NCI-H524 treated with DMSO at 0.1 percent for 48 hours (cell line): ENCODE results near the gene MGA.
A peak's percentile ranks its signal among the peaks of the same experiment; 100 is the strongest.

Experiments used
- DNase-seq: peaks from one replicate; lab custom pipeline; 2025; lab: John Stamatoyannopoulos, UW

MGA gene

GRCh38 chr15:41659190-41659589 is 1.0 kb upstream of the MGA start:
- DNase-seq, result no peak

GRCh38 chr15:41659855-41660234 is 360 bp upstream of the MGA start:
- no peak for DNase-seq

- DNase-seq, result no peak
Observed at GRCh38 chr15:41661078-41661517, 893 bp downstream of the MGA start.

- peak; percentile 62 for DNase-seq
Observed at GRCh38 chr15:41661518-41662225, 1.5 kb downstream of the MGA start.

- DNase-seq, result no peak
Observed at GRCh38 chr15:41666353-41666920, 6.2 kb downstream of the MGA start.

GRCh38 chr15:41669701-41670100 is 9.5 kb downstream of the MGA start:
- no peak for DNase-seq

- DNase-seq, result peak; percentile 50
Observed at GRCh38 chr15:41671656-41672648, 11.7 kb downstream of the MGA start.

GRCh38 chr15:41675337-41675736 is 15.1 kb downstream of the MGA start:
- DNase-seq, result no peak

GRCh38 chr15:41678742-41679141 is 18.5 kb downstream of the MGA start:
- DNase-seq, result no peak

- DNase-seq, result no peak
Observed at GRCh38 chr15:41683955-41684354, 23.8 kb downstream of the MGA start.

GRCh38 chr15:41688671-41689070 is 28.5 kb downstream of the MGA start:
- no peak for DNase-seq

GRCh38 chr15:41689083-41689482 is 28.9 kb downstream of the MGA start:
- no peak for DNase-seq

GRCh38 chr15:41689834-41690233 is 29.6 kb downstream of the MGA start:
- no peak for DNase-seq

- no peak for DNase-seq
Observed at GRCh38 chr15:41690636-41691035, 30.4 kb downstream of the MGA start.

GRCh38 chr15:41691471-41691870 is 31.3 kb downstream of the MGA start:
- no peak for DNase-seq

- no peak for DNase-seq
Observed at GRCh38 chr15:41692049-41692448, 31.8 kb downstream of the MGA start.

GRCh38 chr15:41693757-41694156 is 33.6 kb downstream of the MGA start:
- DNase-seq, result no peak

- DNase-seq, result no peak
Observed at GRCh38 chr15:41695750-41696436, 35.7 kb downstream of the MGA start.

- no peak for DNase-seq
Observed at GRCh38 chr15:41698779-41699178, 38.6 kb downstream of the MGA start.

GRCh38 chr15:41703120-41703519 is 42.9 kb downstream of the MGA start:
- DNase-seq, result no peak

GRCh38 chr15:41713047-41713446 is 52.8 kb downstream of the MGA start:
- DNase-seq, result no peak

GRCh38 chr15:41714291-41714690 is 54.1 kb downstream of the MGA start:
- DNase-seq, result no peak
